GM21367 (cell line): ENCODE data around the gene ASAP2.

Source experiments
- ATAC-seq: cut with Tn5 transposase; IDR thresholded peaks from one replicate; pipeline ENCODE4 v1.9.1; 2021; ENCODE audit not compliant: unreplicated experiment

ASAP2 gene

DNA sequence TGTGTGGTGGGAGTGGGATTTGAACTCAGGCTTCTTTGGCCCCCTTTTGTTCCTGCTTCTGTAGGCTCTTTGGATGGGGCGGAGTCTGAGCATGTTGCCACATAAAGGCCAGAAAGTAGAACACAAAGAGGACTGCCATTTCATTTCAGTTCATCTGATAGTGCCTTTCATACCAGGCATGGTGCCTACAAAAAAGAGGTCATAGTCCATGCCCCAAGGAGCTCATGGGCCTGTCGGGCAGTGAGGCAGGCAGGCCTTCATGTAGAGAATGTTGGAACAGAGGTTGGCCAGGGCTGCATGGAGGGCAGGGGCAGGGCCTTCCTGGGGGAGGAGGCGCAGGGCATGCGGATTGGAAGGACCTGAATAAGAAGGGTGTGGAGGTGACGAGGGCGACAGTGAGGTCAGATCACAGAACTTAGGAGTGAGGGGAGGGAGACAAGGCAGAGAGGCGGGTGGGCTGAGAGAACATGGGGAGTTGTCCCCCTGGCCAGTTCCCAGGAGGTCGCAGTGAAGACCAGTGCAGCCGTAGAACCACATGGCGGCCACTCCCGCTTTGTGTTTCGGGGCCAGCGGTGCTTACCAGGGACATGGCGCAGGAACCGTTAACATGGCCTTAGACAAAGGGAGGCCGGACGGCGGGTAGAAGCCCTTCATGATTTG lies 167.6 kb downstream of the ASAP2 start:
- ATAC-seq, result no peak

DNA sequence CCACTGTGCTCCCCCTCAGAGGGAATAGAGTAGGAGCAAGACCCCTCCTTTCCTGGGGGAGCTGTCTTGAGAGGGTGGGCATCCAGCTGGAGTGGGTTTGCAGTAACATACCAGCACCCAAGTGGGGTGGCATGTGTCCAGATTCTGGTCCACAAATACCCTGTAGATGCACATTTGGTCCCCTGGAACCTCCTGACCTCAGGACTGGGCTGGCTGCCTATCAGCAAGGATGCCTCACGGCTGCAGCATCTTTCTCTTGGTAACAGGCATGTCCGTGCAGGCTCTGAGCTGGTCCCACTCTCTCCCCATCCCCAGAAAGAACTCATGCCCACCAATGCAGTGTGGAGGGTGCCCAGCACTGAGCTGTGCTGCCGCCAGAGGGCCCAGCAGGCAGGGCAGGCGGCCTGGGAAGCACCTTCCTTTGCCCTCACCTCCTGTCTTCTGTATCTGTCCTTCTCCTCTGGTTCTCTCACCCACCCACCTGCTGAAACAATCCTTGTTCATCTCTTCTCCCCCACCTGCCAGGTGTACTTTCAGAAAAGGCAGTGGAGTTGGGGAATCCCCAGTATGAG lies 169.3 kb downstream of the ASAP2 start:
- no peak for ATAC-seq

DNA sequence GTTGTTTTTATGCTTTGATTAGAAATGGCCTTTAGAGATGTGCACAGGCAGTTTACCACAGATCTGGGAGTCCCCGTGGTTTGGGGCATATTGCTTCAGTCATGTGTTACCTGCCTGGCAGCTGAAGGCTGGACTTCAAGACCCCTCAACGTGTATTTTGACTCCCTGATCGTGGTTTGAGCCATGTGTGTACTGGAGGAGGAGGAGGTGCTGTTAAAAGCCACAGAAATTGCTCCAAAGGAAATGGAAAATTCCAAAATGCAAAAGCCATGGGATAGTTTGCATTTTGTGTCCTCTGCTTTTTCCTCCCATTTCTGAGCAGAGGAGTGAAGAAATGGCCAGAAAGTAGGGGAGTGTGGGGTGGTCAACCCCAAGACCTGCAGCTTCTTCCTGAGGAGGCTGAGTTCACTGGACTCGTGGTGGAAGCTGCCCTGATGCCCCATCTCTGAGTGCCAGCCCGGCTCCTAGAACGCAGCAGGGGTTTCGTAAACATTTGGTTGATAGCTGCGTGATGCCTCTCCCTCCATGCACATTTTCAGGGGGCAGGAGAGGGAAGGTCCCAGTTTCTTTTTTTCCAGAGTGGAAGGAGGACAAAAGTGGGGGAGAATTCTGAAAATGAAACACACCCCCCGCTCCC lies 171.0 kb downstream of the ASAP2 start:
- ATAC-seq, result no peak

DNA sequence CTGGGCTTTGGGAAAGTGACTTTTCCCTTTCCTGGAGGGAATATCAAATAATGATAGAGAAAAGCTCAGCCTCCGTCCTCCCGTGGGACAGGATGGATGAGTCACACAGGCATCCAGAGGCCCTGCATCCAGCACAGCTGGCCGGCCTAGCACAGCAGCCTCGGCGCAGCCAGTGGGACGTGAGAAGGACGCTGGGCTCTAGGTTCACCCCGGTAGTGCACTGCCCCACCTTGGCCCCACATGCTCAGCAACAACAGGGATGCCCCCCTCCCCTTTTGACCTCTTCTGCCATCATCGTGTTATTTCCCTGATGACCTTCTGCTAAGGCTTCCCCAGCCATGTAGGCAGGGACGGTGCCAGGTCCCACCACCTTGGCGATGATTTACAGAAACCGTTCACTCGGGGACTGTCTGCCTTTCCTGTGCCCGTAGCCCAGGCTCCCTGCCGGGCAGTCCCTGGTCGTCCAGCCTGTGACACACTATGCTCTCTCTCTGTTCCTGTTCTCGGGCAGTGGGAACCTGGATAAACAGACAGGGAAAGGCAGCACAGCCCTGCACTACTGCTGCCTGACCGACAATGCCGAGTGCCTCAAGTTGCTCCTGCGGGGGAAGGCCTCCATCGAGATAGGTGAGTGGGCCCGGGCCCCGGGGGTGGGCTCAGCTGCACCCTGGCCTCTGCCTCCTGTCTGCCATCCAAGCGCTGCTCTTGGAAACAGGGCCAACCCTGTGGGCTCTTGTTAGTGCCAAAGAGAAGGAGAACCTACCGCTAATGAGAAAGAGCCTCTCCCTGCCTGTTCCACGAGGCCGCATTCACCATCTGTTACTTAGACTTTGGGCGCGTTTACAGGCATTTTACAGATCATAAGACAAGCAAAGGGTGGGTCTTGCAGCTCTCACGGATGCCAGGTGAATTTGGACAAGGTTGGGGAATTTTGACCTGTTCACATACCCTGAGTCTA lies 172.1 kb downstream of the ASAP2 start:
- ATAC-seq, result no peak

DNA sequence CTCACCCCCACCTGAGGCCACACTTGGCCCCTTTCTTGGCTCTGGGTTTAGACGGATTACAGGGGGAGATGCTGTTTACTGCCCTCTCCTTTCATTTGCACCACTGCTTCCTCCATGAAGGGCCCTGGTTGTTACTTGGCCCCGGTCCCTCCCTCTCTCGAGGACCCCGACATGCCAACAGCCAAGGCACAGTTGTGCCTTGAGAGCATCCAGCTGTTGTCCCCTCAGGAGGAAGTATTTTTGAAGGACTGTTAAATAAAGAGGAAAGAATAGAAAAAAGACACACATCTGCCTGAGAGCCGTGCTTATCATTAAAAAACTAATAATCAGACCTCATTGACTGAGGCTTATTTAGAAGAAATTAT lies 172.8 kb downstream of the ASAP2 start:
- ATAC-seq, result no peak

DNA sequence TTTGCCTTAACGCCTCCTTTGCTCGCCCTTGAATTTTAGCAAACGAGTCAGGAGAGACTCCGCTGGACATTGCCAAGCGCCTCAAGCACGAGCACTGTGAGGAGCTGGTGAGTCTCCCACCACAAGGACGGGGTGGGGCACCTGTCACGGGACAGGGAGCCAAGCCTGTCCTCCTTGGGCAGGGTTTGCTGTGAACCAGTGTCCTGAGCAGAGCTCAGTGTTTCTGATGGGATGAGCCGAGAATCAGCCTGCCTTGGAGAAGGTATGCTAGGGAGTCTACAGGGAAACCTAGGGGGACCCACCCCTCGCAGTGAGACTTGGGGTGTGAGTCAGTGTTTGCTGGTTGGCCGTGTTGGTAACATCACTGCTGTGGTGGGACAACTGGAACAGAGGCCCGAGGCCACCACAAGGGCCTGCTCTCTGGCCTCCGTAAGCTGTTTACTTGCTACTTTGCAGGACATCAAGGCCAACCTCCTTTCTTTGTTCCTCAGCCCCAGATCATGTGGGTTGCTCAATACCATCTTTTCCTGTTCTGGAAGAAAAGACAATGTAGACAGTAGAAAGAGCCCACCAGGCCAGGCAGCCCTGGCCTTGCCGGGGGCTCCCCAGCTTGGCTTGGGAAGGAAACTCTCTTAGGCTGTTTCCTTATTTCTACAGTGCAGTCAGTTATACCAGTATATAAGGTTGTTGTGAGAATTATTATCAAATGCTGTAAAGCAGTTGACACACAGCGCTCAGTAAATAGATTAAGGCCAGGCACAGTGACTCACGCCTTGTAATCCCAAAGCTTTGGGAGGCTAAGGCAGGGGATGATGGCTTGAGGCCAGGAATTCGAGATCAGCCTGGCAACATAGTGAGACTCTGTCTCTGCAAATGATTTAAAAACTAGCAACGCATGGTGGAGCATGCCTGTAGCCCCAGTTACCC lies 174.4 kb downstream of the ASAP2 start:
- ATAC-seq, result no peak

DNA sequence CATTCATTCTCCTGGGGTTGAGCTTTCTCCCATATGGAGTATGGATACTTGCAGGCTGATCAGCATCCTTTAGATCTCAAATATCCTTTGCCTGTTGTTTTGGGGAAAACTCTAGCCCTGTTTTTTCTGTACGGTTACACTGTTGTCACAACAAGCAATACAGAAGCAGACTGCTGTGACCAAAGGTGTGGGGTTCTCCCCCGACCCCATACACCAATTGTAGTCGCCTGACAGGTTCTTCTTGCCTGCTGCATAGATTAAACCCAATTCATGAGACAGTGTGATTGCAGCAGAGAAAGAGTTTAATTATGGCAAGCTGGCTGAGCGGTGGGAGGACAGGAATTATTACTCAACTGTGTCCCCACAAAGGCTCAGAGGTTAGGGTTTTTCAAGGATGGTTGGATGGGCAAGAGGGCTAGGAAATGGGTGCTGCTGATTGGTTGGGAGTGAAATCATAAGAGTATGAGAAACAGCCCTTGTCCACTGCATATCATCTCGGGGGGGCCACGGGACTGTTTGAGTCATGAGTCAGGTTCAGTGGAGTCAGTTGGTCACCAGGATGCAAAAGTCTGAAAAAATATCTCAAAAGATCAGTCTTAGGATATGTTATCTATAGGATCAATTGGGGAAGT lies 176.1 kb downstream of the ASAP2 start:
- no peak for ATAC-seq

DNA sequence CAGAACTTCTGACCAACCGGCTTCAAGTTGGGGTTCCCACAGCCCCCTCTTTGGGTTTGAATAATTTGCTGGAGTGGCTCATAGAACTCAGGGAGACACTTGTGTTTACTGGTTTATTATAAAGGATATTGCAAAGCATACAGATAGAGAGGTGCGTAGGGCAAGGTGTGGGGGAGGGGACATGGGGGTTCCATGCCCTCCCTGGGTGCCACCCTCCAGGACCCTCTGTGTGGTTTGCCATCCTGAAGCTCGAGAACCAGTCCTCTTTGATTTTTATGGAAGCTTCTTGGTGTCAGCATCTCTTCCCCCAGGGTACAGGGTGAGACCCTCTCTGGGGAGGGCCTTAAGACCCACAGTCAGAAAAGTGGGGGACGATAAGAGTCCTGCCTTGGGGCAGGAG lies 177.9 kb downstream of the ASAP2 start:
- no peak for ATAC-seq

DNA sequence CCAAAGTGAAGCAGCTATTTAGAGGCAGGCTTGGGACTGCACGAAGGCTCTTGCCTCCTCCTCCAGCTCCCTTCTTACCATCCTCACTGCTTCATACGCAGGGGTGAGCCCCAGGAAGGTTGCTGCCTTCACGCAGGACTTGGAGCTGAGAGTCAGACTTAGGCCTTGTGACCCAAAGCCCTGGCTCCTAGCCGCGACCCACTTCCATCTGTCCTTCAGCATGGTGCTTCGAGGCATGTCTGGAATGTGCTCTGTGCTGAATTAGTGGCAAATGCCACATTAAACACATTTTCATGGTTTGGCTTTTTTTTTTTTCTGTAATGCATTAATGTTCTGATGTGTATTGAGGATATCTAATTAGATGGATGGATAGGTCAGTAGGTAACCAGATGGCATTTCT lies 179.2 kb downstream of the ASAP2 start:
- no peak for ATAC-seq

DNA sequence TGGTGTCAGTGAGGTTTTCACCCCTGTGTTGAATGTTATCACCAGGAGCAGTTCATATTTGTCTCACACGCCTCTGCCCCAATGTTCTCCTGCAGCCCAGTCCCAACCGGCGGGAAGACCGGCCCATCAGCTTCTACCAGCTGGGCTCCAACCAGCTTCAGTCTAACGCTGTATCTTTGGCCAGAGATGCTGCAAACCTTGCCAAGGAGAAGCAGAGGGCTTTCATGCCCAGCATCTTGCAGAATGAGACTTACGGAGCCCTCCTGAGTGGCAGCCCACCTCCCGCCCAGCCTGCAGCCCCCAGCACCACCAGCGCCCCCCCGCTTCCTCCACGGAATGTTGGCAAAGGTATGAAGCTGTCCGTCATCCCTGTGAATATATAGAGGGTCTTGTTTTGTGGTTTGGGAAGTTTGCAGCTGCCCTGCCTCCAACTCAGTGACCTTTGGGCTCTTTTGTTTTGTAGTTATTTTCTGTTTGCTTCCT lies 181.6 kb downstream of the ASAP2 start:
- no peak for ATAC-seq

DNA sequence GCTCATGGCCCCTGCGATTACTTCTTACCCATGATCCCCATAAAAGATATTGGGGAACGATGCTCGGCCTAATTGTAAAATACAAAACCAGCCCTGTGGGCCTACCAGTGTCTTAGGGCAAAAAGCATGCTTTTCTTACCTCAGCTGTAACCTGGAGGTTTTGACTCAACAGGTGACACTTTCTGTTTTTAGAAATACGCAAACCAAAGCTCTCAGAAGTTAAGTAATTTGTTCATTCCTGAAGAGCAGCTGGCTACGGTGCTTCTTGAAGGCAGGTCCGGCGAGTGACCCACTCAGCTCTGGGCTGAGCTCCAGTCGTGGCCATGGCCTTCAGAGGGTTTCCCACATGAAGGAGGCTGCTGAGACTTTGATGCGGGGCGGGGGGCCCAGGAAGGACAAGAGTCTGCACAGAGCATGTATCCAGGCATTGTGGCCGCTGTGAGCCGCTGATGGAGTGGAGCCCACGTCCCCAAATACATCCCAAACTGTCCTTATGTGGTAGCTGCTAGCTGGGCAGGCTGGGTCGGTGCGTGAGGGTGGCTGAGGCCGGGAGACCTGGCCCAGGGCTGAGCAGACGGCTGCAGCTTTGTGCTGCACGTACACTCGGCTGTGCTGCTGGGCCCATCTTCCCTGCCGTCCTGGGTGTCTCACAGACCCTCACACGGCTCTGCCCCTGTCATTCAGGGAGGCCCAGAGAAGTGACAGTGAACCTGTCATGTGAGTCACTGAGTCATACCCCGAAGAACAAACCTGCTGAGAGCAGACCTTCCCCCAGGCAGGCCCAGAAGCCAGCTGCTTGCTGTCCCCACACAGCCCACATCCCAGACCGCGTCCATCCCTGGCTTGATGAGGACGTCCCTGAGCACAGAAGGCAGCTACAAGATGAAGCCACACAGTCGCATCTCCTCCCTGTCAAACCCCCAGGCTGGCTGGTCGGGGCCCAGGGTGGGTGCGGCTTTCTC lies 182.6 kb downstream of the ASAP2 start:
- no peak for ATAC-seq

DNA sequence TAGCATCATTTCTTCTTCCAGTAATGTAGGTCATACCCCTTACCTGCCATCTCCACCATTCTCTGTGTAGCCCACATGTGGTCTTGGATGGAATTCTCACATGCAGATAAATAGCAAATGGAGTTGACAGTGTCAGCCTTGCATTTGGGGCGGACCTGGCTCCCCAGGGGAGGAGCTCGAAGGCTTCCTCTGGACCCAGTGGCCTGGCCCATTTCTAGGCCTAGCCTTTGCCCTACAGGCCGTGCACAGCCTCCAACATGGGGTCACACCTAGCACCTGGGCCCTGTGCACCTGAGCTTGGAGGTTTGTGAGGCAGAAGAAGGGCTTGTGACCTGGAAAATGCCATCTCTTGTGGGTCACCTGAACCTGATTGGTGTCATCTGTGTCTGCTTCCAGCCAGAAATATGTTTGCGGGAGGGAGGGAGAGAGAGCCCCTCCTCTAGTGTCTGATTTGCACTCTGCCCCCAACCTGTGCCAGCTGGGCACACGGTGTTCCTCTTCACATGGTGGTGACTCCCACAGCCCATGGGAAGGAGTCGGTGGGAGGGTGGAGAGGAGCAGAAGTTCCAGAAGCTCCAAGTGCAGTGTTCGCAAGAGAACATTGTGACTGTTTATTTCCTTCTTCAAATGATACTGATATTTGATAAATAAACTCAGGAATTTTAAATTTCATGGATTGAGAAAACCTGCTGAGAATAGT lies 183.7 kb downstream of the ASAP2 start:
- no peak for ATAC-seq

DNA sequence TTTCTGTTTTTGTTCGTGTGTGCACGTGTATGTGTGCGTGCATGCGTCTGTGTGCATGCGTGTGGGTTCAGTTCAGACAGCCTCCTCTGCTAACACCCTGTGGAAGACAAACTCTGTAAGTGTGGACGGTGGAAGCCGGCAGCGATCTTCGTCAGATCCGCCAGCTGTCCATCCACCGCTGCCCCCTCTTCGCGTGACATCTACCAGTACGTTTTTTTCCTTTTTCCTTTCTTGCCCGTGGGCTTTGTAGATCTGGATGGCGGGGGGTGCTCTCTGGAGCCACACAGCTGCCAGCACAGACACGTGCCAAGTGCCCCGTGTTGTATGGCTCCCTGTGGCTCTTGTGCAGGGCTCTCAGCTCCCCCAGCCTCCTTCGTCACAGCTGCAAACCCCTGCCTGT lies 184.4 kb downstream of the ASAP2 start:
- ATAC-seq, result no peak

DNA sequence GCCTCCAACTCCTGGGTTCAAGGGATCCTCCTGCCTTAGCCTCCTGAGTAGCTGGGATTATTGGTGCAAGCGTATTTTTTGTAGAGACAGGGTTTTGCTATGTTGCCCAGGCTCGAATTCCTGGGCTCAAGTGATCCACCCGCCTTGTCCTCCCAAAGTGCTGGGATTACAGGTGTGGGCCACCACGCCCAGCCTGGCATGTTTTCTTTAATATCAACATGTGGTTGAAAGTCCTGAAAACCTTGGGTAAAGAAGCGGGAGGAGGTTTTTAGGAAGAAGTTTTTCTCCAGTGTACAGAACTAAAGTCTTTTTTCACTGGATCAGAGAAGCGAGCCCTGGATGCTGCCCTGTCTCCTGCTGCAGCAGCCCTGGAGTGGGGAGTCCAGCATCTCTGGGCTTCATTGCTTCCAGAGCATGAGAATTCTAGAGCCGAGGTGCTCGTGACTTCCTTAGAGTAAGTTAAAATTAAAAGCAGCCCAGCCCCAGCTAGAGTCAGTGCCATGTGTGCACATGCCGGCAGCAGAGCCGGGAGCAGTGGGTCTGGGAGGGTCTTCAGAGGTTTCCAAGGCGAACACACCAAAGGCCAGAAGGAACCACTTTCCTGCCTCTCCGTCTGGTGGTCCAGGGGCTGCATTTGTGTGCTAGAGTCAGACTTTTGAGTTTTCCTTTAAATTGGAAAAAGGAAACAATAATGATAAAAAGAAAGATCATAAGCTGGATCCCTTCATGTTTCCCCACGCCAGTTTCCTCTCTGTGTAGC lies 185.5 kb downstream of the ASAP2 start:
- ATAC-seq, result no peak

DNA sequence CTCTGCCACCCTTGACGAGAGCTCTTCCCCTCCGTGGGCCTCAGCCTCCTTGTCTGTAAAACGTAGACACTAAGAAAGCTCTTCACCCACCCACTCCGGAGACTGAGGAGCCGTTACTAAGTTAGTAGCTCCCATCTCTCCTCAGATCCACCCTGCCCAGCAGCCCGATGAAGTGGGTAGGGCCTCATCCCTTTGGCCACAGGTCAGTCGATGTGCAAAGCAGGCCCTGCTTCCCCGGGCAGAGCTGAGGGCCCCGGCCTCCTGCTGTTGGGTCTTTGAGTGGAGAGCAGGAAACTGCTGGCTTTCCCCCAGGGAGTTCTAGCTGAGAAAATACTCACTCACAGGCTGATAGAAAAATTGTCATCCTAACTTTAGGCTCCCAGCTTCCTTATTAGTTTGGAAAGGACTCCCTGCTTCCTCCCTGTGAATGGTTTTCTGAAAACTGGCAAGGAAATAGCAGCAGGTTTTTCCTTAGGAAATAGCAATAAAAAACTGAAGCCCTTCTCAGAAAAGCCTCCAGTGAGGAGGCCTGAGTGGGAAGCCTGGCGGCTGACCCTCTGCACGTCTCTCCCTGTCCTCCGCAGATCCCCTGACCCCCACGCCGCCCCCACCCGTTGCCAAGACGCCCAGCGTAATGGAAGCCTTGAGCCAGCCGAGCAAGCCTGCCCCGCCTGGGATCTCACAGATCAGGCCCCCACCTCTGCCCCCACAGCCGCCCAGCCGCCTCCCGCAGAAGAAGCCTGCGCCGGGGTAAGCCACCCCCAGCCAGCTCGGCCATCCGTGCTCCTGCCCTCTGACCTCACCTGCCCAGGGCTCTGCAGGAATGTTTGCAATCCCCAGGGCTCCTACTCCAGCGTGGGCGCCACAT lies 186.5 kb downstream of the ASAP2 start:
- ATAC-seq, result no peak

DNA sequence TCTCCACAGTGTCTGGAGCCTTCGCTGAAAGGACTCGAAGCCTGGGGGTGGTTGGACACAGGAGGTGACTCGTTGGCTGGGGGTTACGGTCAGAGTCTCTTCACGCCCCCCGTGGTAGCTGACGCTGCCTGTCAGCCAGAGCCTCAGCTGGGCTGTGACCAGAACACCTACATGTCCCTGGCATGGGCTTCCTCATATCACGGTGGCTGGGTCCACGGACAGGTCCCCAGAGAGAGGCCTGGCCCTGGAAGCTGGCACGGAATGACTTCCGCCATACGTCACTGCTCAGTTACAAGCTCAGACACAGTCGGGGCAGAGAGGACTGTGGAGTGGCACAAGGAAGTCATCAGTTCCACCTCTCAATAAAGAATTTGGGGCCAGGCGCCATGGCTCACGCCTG lies 188.2 kb downstream of the ASAP2 start:
- no peak for ATAC-seq

DNA sequence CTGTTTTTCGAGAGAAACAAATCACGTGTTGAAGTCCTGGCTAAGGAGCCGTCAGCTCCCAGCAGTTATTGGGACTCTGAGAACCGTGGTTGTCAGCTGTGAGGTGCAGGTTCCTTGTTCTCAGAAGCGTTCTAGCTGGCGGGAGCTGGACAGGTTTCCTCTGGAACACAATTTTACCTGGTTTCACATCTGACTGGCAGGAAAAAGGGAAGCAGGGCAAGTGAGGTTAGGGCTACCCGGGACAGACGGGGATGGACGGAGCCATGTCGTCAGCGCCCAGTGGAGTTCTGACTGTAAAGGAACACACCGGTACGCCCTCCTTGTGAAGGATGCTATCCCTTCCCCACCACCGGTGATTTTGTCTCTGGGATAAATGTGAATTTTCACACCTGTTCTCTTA lies 190.6 kb downstream of the ASAP2 start:
- no peak for ATAC-seq
